Naive B cell (primary cell): ENCODE data around the gene SBK2. TPM values are rescaled to one million over a fixed set of nuclear protein-coding genes. Genes with fewer than 3 reads are reported as not detected.

Source experiments
- ATAC-seq, 2 donors: fragments of 150-1000 bp; cut with Tn5 transposase; 2 replicates each; pipeline ENCODE4 v1.10.0; 2021; ENCODE audit warnings: low read depth in 2 of 2, mild to moderate bottlenecking in 2 of 2, moderate library complexity in 2 of 2
- DNase-seq: peaks from one replicate; pipeline ENCODE4 v3.0.0; 2022
- H3K27ac Mint-ChIP-seq, 6 donors: one replicate each; pipeline ENCODE4 v1.8.0; 2020 to 2022; ENCODE audit warnings: mild to moderate bottlenecking in 6 of 6, mixed read lengths in 6 of 6, moderate library complexity in 5 of 6, inconsistent platforms in 2 of 6
- H3K27me3 Mint-ChIP-seq, 3 donors: one replicate each; pipeline ENCODE4 v1.8.0; 2021 to 2022; ENCODE audit warnings: mixed read lengths in 3 of 3, mild to moderate bottlenecking in 1 of 3
- H3K36me3 Mint-ChIP-seq, 2 donors: one replicate each; pipeline ENCODE4 v1.8.0; 2020 to 2022; ENCODE audit warnings: mixed read lengths in 2 of 2, inconsistent platforms in 1 of 2, mild to moderate bottlenecking in 1 of 2
- H3K4me1 Mint-ChIP-seq, 3 donors: one replicate each; pipeline ENCODE4 v1.8.0; 2020 to 2022; ENCODE audit warnings: mixed read lengths in 3 of 3, inconsistent platforms in 1 of 3, mild to moderate bottlenecking in 1 of 3, moderate library complexity in 1 of 3
- H3K4me3 Mint-ChIP-seq, 8 donors: one replicate each; pipeline ENCODE4 v1.8.0; 2020 to 2022; ENCODE audit warnings: mild to moderate bottlenecking in 8 of 8, mixed read lengths in 8 of 8, moderate library complexity in 8 of 8, inconsistent platforms in 2 of 8
- H3K9me3 Mint-ChIP-seq, 7 donors: one replicate each; pipeline ENCODE4 v1.8.0; 2020 to 2022; ENCODE audit warnings: mixed read lengths in 7 of 7, mild to moderate bottlenecking in 5 of 7, inconsistent platforms in 2 of 7, moderate library complexity in 1 of 7
- polyA plus RNA-seq, 6 donors: library from polyadenylated mRNA; unstranded; fragments of 300-500 nt; fragmentation: Illumina TruSeq; gene quantifications; one replicate each; pipeline ENCODE4 v1.2.3, GENCODE V29; 2021; ENCODE audit warnings: low read depth in 6 of 6

Gene SBK2
- polyA plus RNA-seq, 6 donors from 2014 or later = not detected

GRCh38 chr19:55550321-55550650, 13.4 kb upstream of the SBK2 start:
- peaks cover 0 to 10% of the 10 kb centered on the region in 2 donors for H3K36me3 Mint-ChIP-seq
- ATAC-seq (no peak), DNase-seq (no peak)
- peaks cover 7 to 68% (median 60%) of the 10 kb centered on the region in 3 donors for H3K27me3 Mint-ChIP-seq
- H3K4me1 Mint-ChIP-seq = peaks cover 0 to 13% (median 8%) of the 10 kb centered on the region in 3 donors
- peaks cover 0 to 2% (median 0%) of the 10 kb centered on the region in 7 donors for H3K9me3 Mint-ChIP-seq
- H3K27ac Mint-ChIP-seq = no peak overlapping the region
- H3K4me3 Mint-ChIP-seq = peak overlapping the region in 1 of 8 donors; percentile 40

DNA sequence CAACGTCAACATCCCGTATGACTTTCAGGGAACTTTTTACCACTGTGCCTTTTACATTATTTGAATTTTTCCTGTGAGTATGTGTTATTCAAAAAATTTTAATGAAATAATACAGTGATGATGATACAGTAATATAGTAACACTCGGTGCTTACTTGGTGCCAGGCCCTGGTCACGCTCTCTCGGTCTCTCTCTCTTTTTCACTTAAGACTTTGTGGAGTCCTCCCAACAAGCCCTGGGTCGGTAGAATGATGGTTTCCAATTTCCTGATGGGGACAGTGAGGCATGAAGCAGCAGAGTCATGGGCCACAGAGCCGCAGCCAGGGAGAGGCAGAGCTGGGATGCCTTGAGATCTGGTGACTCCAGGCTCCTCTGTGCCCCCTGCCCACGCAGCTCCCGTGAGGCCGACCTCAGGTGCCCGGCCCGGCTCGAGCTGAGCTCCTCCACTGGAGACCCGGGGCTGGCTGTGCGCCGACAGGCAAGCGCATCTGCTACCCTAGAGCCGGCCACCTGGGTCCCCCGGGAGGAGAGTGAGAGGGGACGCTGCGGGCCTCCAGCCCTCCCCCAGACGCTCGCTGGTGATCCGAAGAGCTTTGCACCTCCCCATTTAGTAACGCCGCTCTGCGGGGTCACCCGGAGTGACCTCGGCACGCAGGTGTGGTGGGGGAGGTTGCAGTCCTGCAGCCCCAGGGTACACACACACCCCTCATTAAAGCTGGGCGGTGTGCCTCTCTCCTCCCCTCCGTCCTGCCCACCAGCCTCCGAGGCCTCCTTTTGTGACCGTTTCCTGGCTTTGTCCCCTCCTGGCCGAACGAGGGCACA, 12.8 kb upstream of the SBK2 start:
- H3K4me3 Mint-ChIP-seq = no peak overlapping the region
- peaks cover 0 to 14% of the 10 kb centered on the region in 2 donors for H3K36me3 Mint-ChIP-seq
- no peak overlapping the region for H3K27ac Mint-ChIP-seq
- peaks cover 2 to 13% (median 8%) of the 10 kb centered on the region in 3 donors for H3K4me1 Mint-ChIP-seq
- ATAC-seq (no peak), DNase-seq (no peak)
- H3K27me3 Mint-ChIP-seq = peaks cover 7 to 72% (median 60%) of the 10 kb centered on the region in 3 donors
- peaks cover 0 to 2% (median 0%) of the 10 kb centered on the region in 7 donors for H3K9me3 Mint-ChIP-seq

DNA sequence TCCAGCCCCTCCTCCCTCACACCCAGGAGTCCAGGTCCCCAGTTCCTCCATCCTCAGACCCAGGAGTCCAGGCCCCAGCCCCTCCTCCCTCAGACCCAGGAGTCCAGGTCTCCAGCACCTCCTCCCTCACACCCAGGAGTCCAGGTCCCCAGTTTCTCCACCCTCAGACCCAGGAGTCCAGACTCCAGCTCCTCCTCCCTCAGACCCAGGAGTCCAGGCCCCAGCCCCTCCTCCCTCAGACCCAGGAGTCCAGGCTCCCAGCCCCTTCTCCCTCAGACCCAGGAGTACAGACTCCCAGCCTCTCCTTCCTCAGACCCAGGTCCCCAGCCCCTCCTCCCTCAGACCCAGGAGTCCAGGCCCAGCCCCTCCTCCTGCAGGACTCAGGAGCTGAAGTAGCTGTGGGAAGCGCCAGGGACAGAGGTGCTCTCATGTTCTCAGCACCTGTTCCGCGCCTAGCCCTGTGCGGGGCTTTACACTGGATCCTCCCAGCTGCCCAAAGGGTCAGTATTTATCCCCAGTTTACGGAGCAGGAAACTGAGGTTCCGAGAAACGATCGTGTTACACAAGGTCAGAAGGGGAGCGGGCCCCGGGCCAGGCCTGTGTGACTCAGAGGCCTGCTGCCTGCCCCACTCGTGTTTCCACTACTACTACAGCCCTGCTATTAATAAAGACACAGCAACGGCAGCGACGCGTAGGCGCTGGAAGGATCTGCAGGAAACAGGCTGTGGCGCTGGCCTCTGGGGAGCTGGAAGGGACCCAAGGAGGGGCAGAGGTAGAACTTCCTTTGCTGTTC, 10.1 kb upstream of the SBK2 start:
- Mint-ChIP-seq H3K4me3 (peak overlapping the region in 1 of 8 donors; percentile 25), H3K36me3 (peaks cover 0 to 21% of the 10 kb centered on the region in 2 donors), H3K27me3 (peaks cover 14 to 62% (median 58%) of the 10 kb centered on the region in 3 donors), H3K27ac (peak overlapping the region in 2 of 6 donors; percentile 62 to 87), H3K9me3 (peaks cover 0 to 5% (median 0%) of the 10 kb centered on the region in 7 donors), H3K4me1 (peaks cover 2 to 13% (median 8%) of the 10 kb centered on the region in 3 donors)
- ATAC-seq = no peak
- DNase-seq = no peak

DNA sequence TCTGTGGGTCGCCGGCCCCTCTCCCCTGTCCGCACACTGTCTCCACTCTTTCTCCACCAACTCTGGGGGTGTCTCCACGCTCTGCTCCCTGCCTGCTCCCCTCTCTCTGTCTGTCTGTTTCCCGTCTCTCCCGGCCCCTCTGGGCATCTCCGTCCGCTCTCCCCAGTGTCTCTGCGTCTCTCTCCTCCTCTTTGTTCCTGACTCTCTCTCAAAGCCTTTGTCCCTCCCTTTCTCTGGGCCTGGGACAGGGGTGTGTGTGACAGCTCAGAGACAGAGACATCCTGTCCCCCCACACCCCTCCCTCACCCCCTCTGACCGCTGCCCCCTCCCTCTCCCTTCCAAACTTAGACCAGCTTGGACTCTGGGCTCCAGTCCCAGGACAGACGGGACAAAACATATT, 9.1 kb upstream of the SBK2 start:
- Mint-ChIP-seq H3K36me3 (peaks cover 0 to 21% of the 10 kb centered on the region in 2 donors), H3K9me3 (peaks cover 0 to 5% (median 0%) of the 10 kb centered on the region in 7 donors), H3K27me3 (peaks cover 19 to 68% (median 64%) of the 10 kb centered on the region in 3 donors), H3K4me1 (peaks cover 2 to 13% (median 8%) of the 10 kb centered on the region in 3 donors), H3K27ac (no peak overlapping the region), H3K4me3 (no peak overlapping the region)
- ATAC-seq = no peak
- DNase-seq = no peak

DNA sequence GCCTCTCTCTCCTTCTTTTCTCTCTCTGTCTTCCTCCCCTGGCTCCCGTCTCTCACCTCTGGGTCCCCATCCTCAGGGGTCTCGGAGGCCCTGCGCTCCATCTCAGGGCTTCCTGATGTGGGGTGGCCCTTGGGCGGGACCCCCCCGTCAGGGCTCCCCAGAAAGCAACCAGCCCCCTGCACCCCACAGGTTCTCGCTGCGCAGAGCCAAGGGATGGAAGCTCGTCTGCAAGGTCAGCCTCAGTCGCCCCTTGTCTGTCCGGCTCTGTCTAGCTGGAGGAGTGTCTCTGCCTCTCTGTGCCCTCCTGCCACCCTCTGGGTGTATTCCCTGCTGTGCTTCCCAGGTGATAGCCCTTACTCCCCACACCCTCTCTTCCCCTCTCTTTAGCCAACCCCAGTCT, 8.5 kb upstream of the SBK2 start, which contains the start of gene SBK3:
SBK3 (minus strand) TSS at position 101 of the 400 bp plus-strand sequence; CDS start at position 101, 0 bp downstream.
- Mint-ChIP-seq H3K27me3 (peaks cover 19 to 67% (median 63%) of the 10 kb centered on the region in 3 donors), H3K36me3 (peaks cover 0 to 21% of the 10 kb centered on the region in 2 donors)

DNA sequence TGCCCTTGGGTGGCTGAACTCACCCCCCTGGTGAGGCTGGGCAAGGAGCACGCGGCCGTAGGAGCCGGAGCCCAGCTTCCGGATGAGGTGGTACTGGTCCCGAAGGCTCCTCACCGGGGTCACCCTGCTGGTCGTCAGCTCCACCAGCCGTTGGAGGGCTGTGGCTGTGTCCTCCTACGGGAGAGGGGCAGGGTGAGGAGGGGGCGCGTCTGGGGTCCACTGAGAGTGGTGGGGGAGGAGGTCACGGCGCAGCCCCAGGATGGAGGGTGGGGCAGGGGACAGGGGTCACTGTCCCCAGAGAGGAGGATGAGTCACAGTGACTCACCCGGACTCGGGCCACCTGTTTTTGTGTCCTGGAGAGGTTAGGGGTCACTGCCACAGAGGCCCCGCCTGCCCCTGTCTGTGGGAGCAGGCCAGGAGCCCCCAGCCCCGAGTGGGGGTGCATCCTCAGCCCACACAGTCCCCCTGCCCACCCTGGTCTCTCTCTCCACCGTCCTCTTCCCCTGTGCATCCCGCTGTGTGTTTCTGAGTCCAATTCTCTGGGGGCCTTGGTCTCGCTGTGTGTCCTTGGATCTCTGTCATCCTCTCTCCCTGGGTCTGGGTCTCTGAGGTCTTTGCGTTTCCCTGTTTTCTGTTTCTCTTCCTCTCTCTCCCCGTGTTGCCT, 8.0 kb upstream of the SBK2 start:
- peaks cover 2 to 13% (median 5%) of the 10 kb centered on the region in 3 donors for H3K4me1 Mint-ChIP-seq
- H3K27me3 Mint-ChIP-seq = peaks cover 19 to 62% (median 58%) of the 10 kb centered on the region in 3 donors
- no peak overlapping the region for H3K4me3 Mint-ChIP-seq
- DNase-seq = no peak
- H3K36me3 Mint-ChIP-seq = peaks cover 0 to 21% of the 10 kb centered on the region in 2 donors
- H3K9me3 Mint-ChIP-seq = peaks cover 0 to 5% (median 0%) of the 10 kb centered on the region in 7 donors
- H3K27ac Mint-ChIP-seq = no peak overlapping the region
- ATAC-seq = no peak

More for the DNA sequence above, 8.5 kb upstream of the SBK2 start, which contains the start of gene SBK3:
- Mint-ChIP-seq H3K4me3 (no peak within 1 kb of the TSS), H3K4me1 (peaks cover 2 to 13% (median 8%) of the 10 kb centered on the region in 3 donors), H3K27ac (no peak within 1 kb of the TSS), H3K9me3 (peaks cover 0 to 5% (median 0%) of the 10 kb centered on the region in 7 donors)
- no peak for DNase-seq
- no peak for ATAC-seq

GRCh38 chr19:55544014-55544413, 7.1 kb upstream of the SBK2 start:
- H3K4me1 Mint-ChIP-seq = peaks cover 0 to 9% (median 2%) of the 10 kb centered on the region in 3 donors

DNA sequence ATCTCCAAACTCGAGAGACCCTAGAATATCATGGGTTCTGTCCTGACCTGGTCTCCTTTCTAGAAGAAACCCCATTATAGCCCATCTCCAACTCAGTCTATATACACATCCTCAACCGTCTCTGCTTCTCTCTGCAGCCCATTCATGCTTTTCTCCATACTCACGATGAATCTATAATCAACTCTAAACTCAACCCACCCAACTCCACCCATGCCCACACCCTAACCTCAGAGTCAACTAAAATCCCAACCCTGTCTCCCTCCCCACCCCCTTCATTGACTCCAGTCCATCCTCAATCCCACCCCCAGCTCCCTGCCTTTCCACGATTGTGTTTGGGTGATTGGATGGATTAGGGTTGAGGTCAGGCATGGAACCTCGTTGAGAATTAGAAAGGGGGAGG, 6.6 kb upstream of the SBK2 start:
- H3K4me3 Mint-ChIP-seq = no peak overlapping the region
- H3K9me3 Mint-ChIP-seq = peaks cover 0 to 5% (median 0%) of the 10 kb centered on the region in 7 donors
- peaks cover 0 to 21% of the 10 kb centered on the region in 2 donors for H3K36me3 Mint-ChIP-seq
- H3K27ac Mint-ChIP-seq = no peak overlapping the region
- peaks cover 15 to 55% (median 53%) of the 10 kb centered on the region in 3 donors for H3K27me3 Mint-ChIP-seq
- ATAC-seq = no peak
- no peak for DNase-seq
- H3K4me1 Mint-ChIP-seq = peaks cover 0 to 9% (median 2%) of the 10 kb centered on the region in 3 donors

More at GRCh38 chr19:55544014-55544413, 7.1 kb upstream of the SBK2 start:
- Mint-ChIP-seq H3K27ac (no peak overlapping the region), H3K9me3 (peaks cover 0 to 5% (median 0%) of the 10 kb centered on the region in 7 donors), H3K4me3 (no peak overlapping the region), H3K36me3 (peaks cover 0 to 21% of the 10 kb centered on the region in 2 donors), H3K27me3 (peaks cover 15 to 55% (median 53%) of the 10 kb centered on the region in 3 donors)
- DNase-seq = no peak
- ATAC-seq = no peak

DNA sequence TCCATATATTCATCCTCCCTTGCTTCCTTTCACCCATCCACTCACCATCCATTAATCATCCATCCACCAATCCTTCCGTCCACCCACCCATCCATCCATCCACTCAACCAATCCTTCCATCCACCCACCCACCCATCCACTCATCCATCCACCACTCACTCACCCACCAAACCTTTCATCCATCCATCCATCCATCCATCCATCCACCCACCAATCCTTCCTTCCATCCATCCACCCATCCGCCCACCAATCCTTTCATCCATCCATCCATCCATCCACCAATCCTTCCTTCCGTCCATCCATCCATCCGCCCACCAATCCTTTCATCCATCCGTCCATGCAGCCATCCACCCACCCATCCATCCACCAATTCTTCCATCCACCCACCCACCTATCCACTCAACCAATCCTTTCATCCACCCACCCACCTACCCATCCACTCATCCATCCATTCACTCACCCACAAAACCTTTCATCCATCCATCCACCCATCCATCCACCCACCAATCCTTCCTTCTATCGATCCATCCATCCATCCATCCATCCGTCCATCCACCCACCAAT, 5.4 kb upstream of the SBK2 start:
- Mint-ChIP-seq H3K36me3 (peaks cover 0 to 21% of the 10 kb centered on the region in 2 donors), H3K9me3 (peaks cover 0 to 5% (median 0%) of the 10 kb centered on the region in 7 donors), H3K4me1 (peaks cover 0 to 7% (median 2%) of the 10 kb centered on the region in 3 donors), H3K27ac (no peak overlapping the region), H3K27me3 (peaks cover 11 to 44% (median 44%) of the 10 kb centered on the region in 3 donors), H3K4me3 (no peak overlapping the region)
- no peak for DNase-seq
- no peak for ATAC-seq

GRCh38 chr19:55541091-55541490, 4.2 kb upstream of the SBK2 start:
- Mint-ChIP-seq H3K9me3 (peaks cover 0 to 5% (median 0%) of the 10 kb centered on the region in 7 donors), H3K36me3 (peaks cover 0 to 19% of the 10 kb centered on the region in 2 donors), H3K27ac (no peak overlapping the region), H3K4me3 (no peak overlapping the region), H3K27me3 (peaks cover 11 to 37% (median 37%) of the 10 kb centered on the region in 3 donors), H3K4me1 (peaks cover 0 to 5% (median 2%) of the 10 kb centered on the region in 3 donors)
- ATAC-seq (no peak), DNase-seq (no peak)

DNA sequence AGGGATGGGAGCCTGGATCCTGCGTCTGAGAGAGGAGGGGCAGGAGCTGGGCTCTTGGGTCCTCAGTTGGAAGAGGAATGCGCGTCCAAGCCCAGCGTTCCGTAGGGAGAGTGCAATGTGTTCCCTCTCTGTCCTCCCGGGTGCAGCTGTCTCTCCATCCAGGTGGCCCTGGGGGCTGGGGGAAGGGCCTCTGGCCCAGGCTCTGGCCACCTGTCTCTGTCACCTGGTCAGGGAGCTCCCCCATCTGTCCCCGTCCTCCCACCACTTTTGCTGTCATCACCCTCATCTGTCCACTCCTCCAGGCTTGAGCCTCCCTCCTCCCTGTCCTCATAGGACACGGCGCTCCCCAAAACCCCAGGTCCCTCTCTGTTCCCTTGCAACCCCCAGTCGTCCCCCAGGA, 3.7 kb upstream of the SBK2 start:
- Mint-ChIP-seq H3K27ac (no peak overlapping the region), H3K4me1 (peaks cover 0 to 2% (median under 1%) of the 10 kb centered on the region in 3 donors), H3K36me3 (peaks cover 0 to 14% of the 10 kb centered on the region in 2 donors), H3K27me3 (peaks cover 11 to 32% (median 32%) of the 10 kb centered on the region in 3 donors), H3K9me3 (peaks cover 0 to 5% (median 0%) of the 10 kb centered on the region in 7 donors), H3K4me3 (no peak overlapping the region)
- no peak for DNase-seq
- ATAC-seq = no peak
